Measurements from ENCODE around the gene TRAK1. TPM values are rescaled to one million over a fixed set of nuclear protein-coding genes. Genes with fewer than 3 reads are reported as not detected.
"Not testable (repeated sequence)": the region's sequence is repeated elsewhere in the genome, so short reads cannot be mapped to it uniquely, and the experiment has no call there.

The TRAK1 gene
- total and polyA plus RNA-seq, 2 of the 4 experiments (the other 2 are of a cell fraction) = 25.6 to 28.1 TPM

GRCh38 chr3:42045708-42046243 lies 45.4 kb upstream of the TRAK1 start (continued):
- no peak for TF ChIP-seq MAZ (IDR thresholded peaks at IDR 0.05; ENCODE audit: borderline replicate concordance, low read depth, low read length)
- no peak for TF ChIP-seq POLR2A (IDR thresholded peaks at IDR 0.05; ENCODE audit: low read depth, low read length)

- peaks cover 24% of the 10 kb centered on the region for H3K4me1 ChIP-seq (ENCODE audit: control insufficient read depth, insufficient read depth, low read length)
- H3K4me2 ChIP-seq (ENCODE audit: low read depth, low read length); H2BK120ac ChIP-seq (ENCODE audit: low read depth, low read length); H3K4ac ChIP-seq (ENCODE audit: low read depth, low read length); H4K5ac ChIP-seq (ENCODE audit: low read depth, low read length); H4K91ac ChIP-seq (ENCODE audit: insufficient read depth, low read depth, low read length); H3K56ac ChIP-seq (ENCODE audit: extremely low read depth, insufficient read depth, low read length); H2AK9ac ChIP-seq (replicated peaks; ENCODE audit: low read depth, low read length, poor library complexity); H2AK5ac ChIP-seq (ENCODE audit: low read depth, low read length); H3K27me3 ChIP-seq (ENCODE audit: control insufficient read depth, insufficient read depth, low read length); H4K8ac ChIP-seq (ENCODE audit: low read depth in 2 of 2, low read length in 2 of 2); ATAC-seq (ENCODE audit: low read depth); H3K14ac ChIP-seq (replicated peaks; ENCODE audit: low read depth, low read length); H3K23ac ChIP-seq (ENCODE audit: low read depth, low read length); H3K9me3 ChIP-seq (ENCODE audit: control insufficient read depth, insufficient read depth, low read length); intact Hi-C loops (cut with micrococcal nuclease); H3K18ac ChIP-seq (ENCODE audit: low read depth, low read length); H4K20me1 ChIP-seq (ENCODE audit: insufficient read depth, low read length); H2BK20ac ChIP-seq (ENCODE audit: low read depth, low read length); DNase-seq; H2BK5ac ChIP-seq (ENCODE audit: low read depth, low read length, poor library complexity, severe bottlenecking); CTCF ChIA-PET; H2AFZ ChIP-seq (replicated peaks; ENCODE audit: low read length, poor library complexity); POLR2A ChIA-PET (ENCODE audit: unreplicated experiment); in situ Hi-C loops (cut with MboI; ENCODE audit: low sequenced_read_pairs); H3K9ac ChIP-seq (ENCODE audit: low read depth, low read length); H3K4me3 ChIP-seq (ENCODE audit: insufficient read depth, low read depth, low read length); dilution Hi-C loops (cut with HindIII; ENCODE audit: low sequenced_read_pairs, unreplicated experiment); H3K27ac ChIP-seq (ENCODE audit: insufficient read depth, low read length); H3K36me3 ChIP-seq (ENCODE audit: control insufficient read depth, insufficient read depth, low read length); BruUV-seq (replicated peaks); H2BK15ac ChIP-seq (ENCODE audit: low read depth, low read length): not testable (repeated sequence)
- H3K9me1 ChIP-seq (ENCODE audit: insufficient read depth, low read length) = peaks cover 25% of the 10 kb centered on the region
- H3K79me1 ChIP-seq (ENCODE audit: low read depth in 1 of 2, low read length in 2 of 2) = peaks cover 25 to 71% of the 10 kb centered on the region in 2 experiments
- no CpG with 5 or more reads among the region's 4 CpGs for WGBS, 2 experiments (ENCODE audit: extremely low coverage in 2 of 2, insufficient read length in 1 of 2)
Observed at GRCh38 chr3:42048526-42048925, 42.6 kb upstream of the TRAK1 start.
